ENCODE data around the gene EIF2B1.

DNA sequence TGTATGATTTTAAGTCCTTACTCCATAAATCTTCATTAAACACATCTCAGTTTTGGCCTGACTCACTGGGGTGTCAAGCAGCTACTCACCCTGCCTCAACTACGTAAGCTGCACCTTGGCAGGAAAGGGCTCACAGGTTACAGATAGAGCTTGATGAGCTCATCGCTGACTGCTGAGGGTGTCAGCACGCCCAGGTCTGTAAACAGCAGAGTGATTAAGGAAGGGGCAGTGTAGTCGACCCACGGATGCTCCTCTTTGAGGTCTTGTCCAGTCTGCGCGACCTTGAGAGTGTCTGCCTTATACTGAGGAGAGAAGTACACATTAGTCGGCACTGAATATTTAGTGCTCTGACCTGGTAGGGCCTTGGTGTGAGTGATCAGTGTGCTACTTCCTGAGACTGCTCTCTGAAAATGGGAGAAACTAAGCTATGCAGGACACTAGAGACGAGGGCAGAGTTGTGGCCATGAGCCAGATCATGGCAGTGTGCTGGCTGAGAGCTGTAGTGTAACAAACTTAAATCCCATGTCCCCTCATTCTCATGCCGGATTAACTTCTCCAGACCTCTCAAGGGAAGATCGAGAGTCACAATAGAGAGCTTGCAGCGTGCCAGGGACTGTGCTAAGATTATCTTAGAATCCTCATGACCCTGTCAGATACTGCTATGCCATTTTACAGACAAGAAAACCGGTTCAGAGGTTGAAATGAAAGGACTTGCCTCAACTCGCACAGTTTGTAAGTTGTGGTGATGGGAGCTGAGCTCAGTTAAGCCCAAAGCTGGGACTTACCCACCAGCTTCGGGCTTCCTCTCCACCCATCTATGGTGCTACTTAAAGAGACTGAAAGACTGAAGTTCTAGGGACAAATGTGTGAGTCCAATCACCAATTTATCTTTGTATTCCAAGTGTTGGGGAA is 11.6 kb downstream of the EIF2B1 start:
- no peak for TF ChIP-seq SUZ12 (IDR thresholded peaks at IDR 0.05; ENCODE audit: extremely low read depth, insufficient read depth, insufficient read length)
- no peak for TF ChIP-seq YY1 (IDR thresholded peaks at IDR 0.05; ENCODE audit: insufficient read depth, insufficient read length)

Measured in NT2/D1 (cell line).